HepG2 (cell line): Measurements from ENCODE around the gene COL9A3.

Experiments used
- ARHGAP35 ChIP-seq: sonication (generic); formaldehyde crosslinking; IDR thresholded peaks from 2 replicates; pipeline ENCODE4 v1.9.0; 2022; ENCODE audit warnings: mild to moderate bottlenecking, inconsistent platforms, moderate library complexity, missing genetic modification reagents, borderline replicate concordance
- CREM ChIP-seq, 2 experiments: sonication (generic) in 1 of 2; formaldehyde crosslinking in 1 of 2; IDR thresholded peaks; 2 replicates each; pipeline versions ENCODE4 v1.4.0 to v1.6.1; 2016 to 2020; ENCODE audit warnings: antibody characterized with exemption in 1 of 2, mild to moderate bottlenecking in 1 of 2, missing genetic modification reagents in 1 of 2
- CTCF ChIP-seq: sonication (generic); formaldehyde crosslinking; IDR thresholded peaks from 2 replicates; pipeline ENCODE4 v1.5.0; 2020; ENCODE audit warnings: mild to moderate bottlenecking, missing genetic modification reagents, moderate library complexity
- GABPA ChIP-seq, 2 experiments: IDR thresholded peaks; 2 replicates each; pipeline ENCODE4 v1.6.1; 2011 to 2016; ENCODE audit warnings: low read depth in 2 of 2, low read length in 1 of 2, missing biosample characterization in 1 of 2, missing genetic modification characterization in 1 of 2
- PTBP1 ChIP-seq: fragments of 200-400 bp; formaldehyde crosslinking; IDR thresholded peaks from 2 replicates; pipeline ENCODE4 v1.6.1; 2018; ENCODE audit warnings: low read length, low read depth; ENCODE audit not compliant: poor library complexity, severe bottlenecking
- RNF2 ChIP-seq: fragments of 450-650 bp; conservative IDR thresholded peaks from 2 replicates; pipeline ENCODE4 v1.6.1; 2016; ENCODE audit warnings: low read depth
- RNF219 ChIP-seq: sonication (generic); formaldehyde crosslinking; IDR thresholded peaks from 2 replicates; pipeline ENCODE4 v1.5.0; 2020; ENCODE audit warnings: mild to moderate bottlenecking, missing genetic modification reagents
- SMC3 ChIP-seq: IDR thresholded peaks from 2 replicates; pipeline ENCODE4 v1.6.1; 2011; ENCODE audit warnings: low read length, improper control_type of control experiment
- SNAPC5 ChIP-seq: sonication (generic); formaldehyde crosslinking; IDR thresholded peaks from 2 replicates; pipeline ENCODE4 v1.8.1; 2023; ENCODE audit warnings: mild to moderate bottlenecking, missing genetic modification reagents, borderline replicate concordance
- TBX3 ChIP-seq: fragments of 450-650 bp; IDR thresholded peaks from 2 replicates; pipeline ENCODE4 v1.6.1; 2017; ENCODE audit warnings: antibody characterized with exemption, mild to moderate bottlenecking, inconsistent platforms, borderline replicate concordance
- TRIM24 ChIP-seq: sonication (generic); formaldehyde crosslinking; IDR thresholded peaks from 2 replicates; pipeline ENCODE4 v1.8.0; 2022; ENCODE audit warnings: mild to moderate bottlenecking, missing genetic modification reagents
- ZNF24 ChIP-seq: fragments of 450-650 bp; IDR thresholded peaks from 2 replicates; pipeline ENCODE4 v1.6.1; 2017; ENCODE audit warnings: antibody characterized with exemption, mild to moderate bottlenecking
- ZNF263 ChIP-seq: sonication (generic); formaldehyde crosslinking; IDR thresholded peaks from 2 replicates; pipeline ENCODE4 v1.4.0; 2020; ENCODE audit warnings: missing genetic modification reagents
- ZNF549 ChIP-seq: sonication (generic); formaldehyde crosslinking; IDR thresholded peaks from 2 replicates; pipeline ENCODE4 v1.5.0; 2020; ENCODE audit warnings: missing genetic modification reagents

- no peak for TF ChIP-seq SNAPC5 (CRISPR knock-in tag)
- TF ChIP-seq GABPA (IDR thresholded peaks at IDR 0.05; ENCODE audit: low read depth, low read length) = no peak
- TF ChIP-seq GABPA (CRISPR knock-in tag; IDR thresholded peaks at IDR 0.05; ENCODE audit: low read depth) = no peak
- no peak for TF ChIP-seq PTBP1
- TF ChIP-seq ZNF24 = no peak
- no peak for TF ChIP-seq ARHGAP35 (CRISPR knock-in tag)
- TF ChIP-seq RNF219 (CRISPR knock-in tag) = no peak
- TF ChIP-seq CTCF = no peak
- no peak for TF ChIP-seq CREM (IDR thresholded peaks at IDR 0.05)
- no peak for TF ChIP-seq CREM (CRISPR knock-in tag; IDR thresholded peaks at IDR 0.05)
- TF ChIP-seq SMC3 = no peak
- TF ChIP-seq TBX3 = no peak
- no peak for TF ChIP-seq RNF2
- TF ChIP-seq ZNF263 = no peak
- TF ChIP-seq ZNF549 (CRISPR knock-in tag) = no peak
- no peak for TF ChIP-seq TRIM24 (CRISPR knock-in tag)
These were observed 41.6 kb upstream of the COL9A3 start for GRCh38 chr20:62775206-62775605.
